ENCODE results near the gene PLXDC1. TPM values are rescaled to one million over a fixed set of nuclear protein-coding genes. Genes with fewer than 3 reads are reported as not detected.

The PLXDC1 gene
- total RNA-seq, 4 donors from 2014 or later = 6.5 to 21.6 (median 9.1) TPM

DNA sequence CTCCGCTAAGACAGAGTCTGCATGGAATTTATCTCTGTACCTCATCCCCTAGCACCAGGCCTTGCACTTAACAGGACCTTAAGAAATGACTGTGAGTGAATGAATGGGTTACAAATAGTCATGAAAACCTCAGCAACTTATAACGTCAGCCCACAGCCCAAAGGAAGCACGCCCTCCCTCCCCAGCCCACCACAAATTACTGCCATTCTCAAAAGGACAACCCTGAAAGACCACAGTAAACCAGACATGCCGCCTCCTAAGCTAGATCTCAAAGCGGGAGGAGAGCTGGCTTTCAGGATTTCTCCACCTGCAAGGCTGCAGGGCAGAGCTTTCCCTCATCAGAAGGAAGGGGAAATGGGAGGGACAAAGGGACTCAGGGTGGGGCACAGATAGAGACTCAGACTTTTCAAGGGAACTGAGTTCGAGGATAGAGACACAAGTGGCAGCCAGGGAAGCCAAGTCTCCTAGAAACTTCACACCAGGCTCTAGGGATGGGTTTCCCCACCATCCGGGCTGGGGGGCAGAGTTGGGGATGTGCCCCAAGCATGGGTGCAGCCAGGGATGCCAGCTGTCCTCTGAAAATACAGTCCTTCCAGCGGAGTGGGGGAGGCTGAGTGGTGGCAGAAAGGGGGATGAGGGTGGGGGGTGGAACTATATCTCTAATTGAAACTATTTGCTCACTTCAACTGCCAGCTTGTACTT is 56.7 kb downstream of the PLXDC1 start:
- TF ChIP-seq, protein P1, sequence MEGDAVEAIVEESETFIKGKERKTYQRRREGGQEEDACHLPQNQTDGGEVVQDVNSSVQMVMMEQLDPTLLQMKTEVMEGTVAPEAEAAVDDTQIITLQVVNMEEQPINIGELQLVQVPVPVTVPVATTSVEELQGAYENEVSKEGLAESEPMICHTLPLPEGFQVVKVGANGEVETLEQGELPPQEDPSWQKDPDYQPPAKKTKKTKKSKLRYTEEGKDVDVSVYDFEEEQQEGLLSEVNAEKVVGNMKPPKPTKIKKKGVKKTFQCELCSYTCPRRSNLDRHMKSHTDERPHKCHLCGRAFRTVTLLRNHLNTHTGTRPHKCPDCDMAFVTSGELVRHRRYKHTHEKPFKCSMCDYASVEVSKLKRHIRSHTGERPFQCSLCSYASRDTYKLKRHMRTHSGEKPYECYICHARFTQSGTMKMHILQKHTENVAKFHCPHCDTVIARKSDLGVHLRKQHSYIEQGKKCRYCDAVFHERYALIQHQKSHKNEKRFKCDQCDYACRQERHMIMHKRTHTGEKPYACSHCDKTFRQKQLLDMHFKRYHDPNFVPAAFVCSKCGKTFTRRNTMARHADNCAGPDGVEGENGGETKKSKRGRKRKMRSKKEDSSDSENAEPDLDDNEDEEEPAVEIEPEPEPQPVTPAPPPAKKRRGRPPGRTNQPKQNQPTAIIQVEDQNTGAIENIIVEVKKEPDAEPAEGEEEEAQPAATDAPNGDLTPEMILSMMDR (IDR thresholded peaks at IDR 0.05) = no peak
- DNase-seq (ENCODE audit: low spot score) (no peak), ATAC-seq (ENCODE audit: low FRiP score) (no peak)

DNA sequence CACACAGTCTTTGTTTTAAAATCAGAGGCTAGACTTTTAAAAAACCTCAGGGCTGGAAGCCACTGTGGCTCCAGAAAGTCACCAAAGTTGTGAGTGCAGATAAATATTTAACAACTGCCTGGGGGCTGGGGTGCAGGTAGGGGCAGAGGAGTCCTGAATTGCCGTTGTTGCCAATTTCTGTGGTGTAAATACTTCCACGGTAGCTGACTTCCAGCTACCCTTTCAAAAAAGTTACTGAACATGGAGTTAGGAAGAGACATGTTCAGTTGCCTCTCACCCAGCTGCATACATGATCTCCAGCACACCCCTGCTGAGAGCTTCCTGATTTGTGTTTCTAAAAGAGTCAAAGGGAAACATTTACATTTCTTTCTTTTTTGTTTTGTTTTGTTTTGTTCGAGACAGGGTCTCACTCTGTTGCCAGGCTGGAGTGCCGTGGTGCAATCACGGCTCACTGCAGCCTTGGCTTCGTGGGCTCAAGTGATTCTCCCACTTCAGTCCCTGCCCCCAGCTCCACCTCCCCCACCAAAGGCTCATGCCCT is 58.7 kb downstream of the PLXDC1 start:
- TF ChIP-seq, protein P1 (IDR thresholded peaks at IDR 0.05) = no peak
- DNase-seq (ENCODE audit: low spot score) (no peak), ATAC-seq (ENCODE audit: low FRiP score) (no peak)

DNA sequence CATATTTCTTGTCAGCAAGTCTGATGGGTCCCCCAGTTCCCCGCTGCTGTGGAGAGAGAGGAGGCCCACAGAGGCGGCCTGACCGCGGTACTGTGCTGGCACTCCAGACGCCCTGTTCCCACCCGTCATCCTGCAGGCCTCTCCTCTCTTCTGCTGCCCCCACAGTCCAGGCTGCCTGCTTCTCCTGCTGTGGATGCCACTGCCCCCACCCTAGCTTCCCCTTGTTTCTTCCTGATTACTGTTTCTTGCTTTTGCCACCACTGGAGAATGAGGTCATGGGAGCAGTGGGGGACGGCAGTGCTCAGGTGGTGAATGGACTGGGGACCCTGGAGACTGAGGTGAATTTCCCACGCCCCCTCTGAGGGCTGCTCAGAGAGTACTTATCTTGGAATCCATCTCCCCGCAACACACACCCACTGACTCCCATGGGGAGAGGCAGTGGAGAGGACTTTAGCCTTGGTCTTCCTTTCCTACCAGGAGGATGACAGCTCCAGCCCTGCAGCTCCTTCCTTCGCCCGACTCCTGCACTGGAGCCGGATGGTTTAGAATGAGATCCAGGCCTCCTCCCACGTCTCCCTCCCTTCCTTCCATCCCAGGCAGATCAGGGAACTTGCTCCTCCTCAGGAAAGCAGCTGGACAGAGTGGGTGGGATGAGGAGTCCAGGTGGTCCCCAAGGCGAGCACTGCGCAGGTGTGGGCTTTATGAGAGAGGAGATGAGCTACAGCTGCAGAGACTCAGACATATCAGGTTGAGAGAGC is 60.4 kb downstream of the PLXDC1 start:
- DNase-seq (ENCODE audit: low spot score) = no peak
- no peak for ATAC-seq (ENCODE audit: low FRiP score)
- TF ChIP-seq, protein P1 (IDR thresholded peaks at IDR 0.05) = no peak

DNA sequence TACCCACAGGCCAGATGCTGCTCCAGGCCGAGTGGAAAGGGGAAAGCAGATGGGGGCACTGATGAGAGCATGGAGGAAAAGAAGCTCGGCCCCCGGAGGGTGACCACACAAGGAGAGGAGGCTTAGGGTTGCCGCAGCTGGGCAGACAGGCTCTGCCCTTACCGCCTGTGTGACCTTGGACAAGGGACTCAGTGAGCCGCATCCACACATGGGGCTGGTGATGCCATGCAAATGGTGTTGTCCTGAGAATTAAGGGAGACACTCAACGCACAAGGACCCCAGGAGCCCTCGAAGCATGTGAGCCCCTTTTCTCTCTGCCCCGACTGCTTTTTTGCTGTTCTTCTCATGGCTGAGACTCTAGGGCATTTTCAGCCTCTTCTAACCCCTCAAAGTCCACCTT is 61.0 kb downstream of the PLXDC1 start:
- DNase-seq (ENCODE audit: low spot score) (no peak), ATAC-seq (ENCODE audit: low FRiP score) (no peak)
- TF ChIP-seq, protein P1 (IDR thresholded peaks at IDR 0.05) = no peak

DNA sequence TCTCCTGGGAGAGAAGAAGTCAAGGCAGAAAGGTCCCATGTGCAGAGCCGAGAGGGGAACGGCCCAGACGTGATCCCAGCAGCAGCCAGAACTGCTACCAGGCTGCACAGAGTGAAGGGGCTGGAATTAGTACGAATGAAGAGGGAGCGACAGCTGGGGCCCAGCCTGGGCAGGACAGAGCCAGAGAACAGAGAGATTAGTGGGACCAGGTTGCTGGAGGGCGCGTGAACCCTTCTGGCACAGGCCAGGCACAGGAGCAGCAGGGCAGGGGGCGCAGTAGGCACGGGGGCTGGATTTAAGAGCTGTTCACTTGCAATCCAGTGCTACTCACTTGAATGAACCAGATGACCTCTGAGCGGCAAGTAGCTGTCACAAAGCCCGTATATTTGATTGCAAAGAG is 66.9 kb downstream of the PLXDC1 start:
- DNase-seq (ENCODE audit: low spot score) (no peak), ATAC-seq (ENCODE audit: low FRiP score) (no peak)
- TF ChIP-seq, protein P1 (IDR thresholded peaks at IDR 0.05) = no peak

DNA sequence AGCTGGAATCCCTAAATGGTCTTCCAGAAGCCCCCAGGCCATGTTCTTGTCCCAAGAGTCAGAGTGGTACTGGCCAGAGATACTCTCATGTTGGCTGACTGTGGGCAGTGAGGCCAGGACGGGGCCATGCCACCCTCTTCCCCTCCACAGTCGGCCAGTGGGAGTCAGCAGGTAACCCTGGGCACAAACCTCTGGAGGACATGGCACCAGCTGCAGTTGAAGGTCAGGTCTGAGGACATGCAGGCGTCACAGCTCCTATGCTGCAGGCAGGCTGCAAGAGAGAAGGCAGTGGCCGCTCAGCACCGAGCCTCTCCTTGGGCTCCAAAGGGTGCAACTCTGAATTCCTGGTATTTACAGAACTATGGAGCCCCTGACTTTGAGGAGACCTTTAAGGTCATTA is 68.2 kb downstream of the PLXDC1 start:
- DNase-seq (ENCODE audit: low spot score) (no peak), ATAC-seq (ENCODE audit: low FRiP score) (no peak)
- TF ChIP-seq, protein P1 (IDR thresholded peaks at IDR 0.05) = no peak

Measured in omental fat pad (tissue), 4 donors.